ENCODE data around the gene POC5. TPM values are rescaled to one million over a fixed set of nuclear protein-coding genes. Genes with fewer than 3 reads are reported as not detected.

Gene POC5
- total and polyA plus RNA-seq, 2 of the 13 experiments (the other 11 are each of a cell fraction or from before 2014, with no cell fraction given) = 6.9 to 9.3 TPM

- TF ChIP-seq, protein P1, sequence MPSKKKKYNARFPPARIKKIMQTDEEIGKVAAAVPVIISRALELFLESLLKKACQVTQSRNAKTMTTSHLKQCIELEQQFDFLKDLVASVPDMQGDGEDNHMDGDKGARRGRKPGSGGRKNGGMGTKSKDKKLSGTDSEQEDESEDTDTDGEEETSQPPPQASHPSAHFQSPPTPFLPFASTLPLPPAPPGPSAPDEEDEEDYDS (CRISPR knock-in tag; IDR thresholded peaks at IDR 0.05) = peak; percentile 80
- TF ChIP-seq ZNF136 (CRISPR knock-in tag; IDR thresholded peaks at IDR 0.05; ENCODE audit: low read depth) (no peak), CBX1 (IDR thresholded peaks at IDR 0.05; ENCODE audit: low read depth) (no peak), MED13 (CRISPR knock-in tag; IDR thresholded peaks at IDR 0.05) (no peak; the same call in 1 of the 2 replicates), TAF1 (CRISPR knock-in tag; IDR thresholded peaks at IDR 0.05) (peak; percentile 85), TEAD3 (CRISPR knock-in tag; optimal IDR thresholded peaks at IDR 0.05; ENCODE audit: borderline replicate concordance) (peak; percentile 17), ZNF124 (CRISPR knock-in tag; IDR thresholded peaks at IDR 0.05) (no peak), ZNF576 (CRISPR knock-in tag; IDR thresholded peaks at IDR 0.05) (no peak), ZNF484 (CRISPR knock-in tag; IDR thresholded peaks at IDR 0.05; ENCODE audit: borderline replicate concordance, low read depth) (no peak), TFDP2 (CRISPR knock-in tag; IDR thresholded peaks at IDR 0.05) (peak; percentile 83), ZBTB1 (CRISPR knock-in tag; IDR thresholded peaks at IDR 0.05; ENCODE audit: borderline replicate concordance) (no peak), FOXK2 (IDR thresholded peaks at IDR 0.05) (no peak), ZNF792 (CRISPR knock-in tag; IDR thresholded peaks at IDR 0.05) (peak; percentile 53; the same call in 1 of the 2 replicates), ZNF282 (IDR thresholded peaks at IDR 0.05; ENCODE audit: partially characterized antibody) (no peak), ZNF562 (CRISPR knock-in tag; IDR thresholded peaks at IDR 0.05; ENCODE audit: borderline replicate concordance) (no peak), MYC (CRISPR knock-in tag; IDR thresholded peaks at IDR 0.05; ENCODE audit: borderline replicate concordance) (peak; percentile 71), ZNF589 (CRISPR knock-in tag; conservative IDR thresholded peaks at IDR 0.05) (no peak), ZBTB21 (CRISPR knock-in tag; IDR thresholded peaks at IDR 0.05) (0 out of 2 replicates have a peak, but pooled peaks have one; percentile 18), SRY (CRISPR knock-in tag; IDR thresholded peaks at IDR 0.05) (no peak; the same call in 1 of the 2 replicates), ZMYM4 (CRISPR knock-in tag; IDR thresholded peaks at IDR 0.05) (peak; percentile 93), ZNF768 (CRISPR knock-in tag; IDR thresholded peaks at IDR 0.05) (peak; percentile 34; the same call in 1 of the 2 replicates)
- TF ChIP-seq, protein P2, sequence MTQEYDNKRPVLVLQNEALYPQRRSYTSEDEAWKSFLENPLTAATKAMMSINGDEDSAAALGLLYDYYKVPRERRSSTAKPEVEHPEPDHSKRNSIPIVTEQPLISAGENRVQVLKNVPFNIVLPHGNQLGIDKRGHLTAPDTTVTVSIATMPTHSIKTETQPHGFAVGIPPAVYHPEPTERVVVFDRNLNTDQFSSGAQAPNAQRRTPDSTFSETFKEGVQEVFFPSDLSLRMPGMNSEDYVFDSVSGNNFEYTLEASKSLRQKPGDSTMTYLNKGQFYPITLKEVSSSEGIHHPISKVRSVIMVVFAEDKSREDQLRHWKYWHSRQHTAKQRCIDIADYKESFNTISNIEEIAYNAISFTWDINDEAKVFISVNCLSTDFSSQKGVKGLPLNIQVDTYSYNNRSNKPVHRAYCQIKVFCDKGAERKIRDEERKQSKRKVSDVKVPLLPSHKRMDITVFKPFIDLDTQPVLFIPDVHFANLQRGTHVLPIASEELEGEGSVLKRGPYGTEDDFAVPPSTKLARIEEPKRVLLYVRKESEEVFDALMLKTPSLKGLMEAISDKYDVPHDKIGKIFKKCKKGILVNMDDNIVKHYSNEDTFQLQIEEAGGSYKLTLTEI (CRISPR knock-in tag; conservative IDR thresholded peaks at IDR 0.05) = no peak
Observed at GRCh38 chr5:75717082-75717922, at the start of gene POC5 (continued).
